NOMO-1 treated with dmso at 0.1 percent for 144 hours (cell line): ENCODE data around the gene APOL4.
"Not testable (repeated sequence)": the region's sequence is repeated elsewhere in the genome, so short reads cannot be mapped to it uniquely, and the experiment has no call there.

ENCODE experiments used
- DNase-seq: peaks from one replicate; lab custom pipeline; 2025; ENCODE audit not compliant: unreplicated experiment; lab: John Stamatoyannopoulos, UW

Gene APOL4, protein sequence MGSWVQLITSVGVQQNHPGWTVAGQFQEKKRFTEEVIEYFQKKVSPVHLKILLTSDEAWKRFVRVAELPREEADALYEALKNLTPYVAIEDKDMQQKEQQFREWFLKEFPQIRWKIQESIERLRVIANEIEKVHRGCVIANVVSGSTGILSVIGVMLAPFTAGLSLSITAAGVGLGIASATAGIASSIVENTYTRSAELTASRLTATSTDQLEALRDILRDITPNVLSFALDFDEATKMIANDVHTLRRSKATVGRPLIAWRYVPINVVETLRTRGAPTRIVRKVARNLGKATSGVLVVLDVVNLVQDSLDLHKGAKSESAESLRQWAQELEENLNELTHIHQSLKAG

DNA sequence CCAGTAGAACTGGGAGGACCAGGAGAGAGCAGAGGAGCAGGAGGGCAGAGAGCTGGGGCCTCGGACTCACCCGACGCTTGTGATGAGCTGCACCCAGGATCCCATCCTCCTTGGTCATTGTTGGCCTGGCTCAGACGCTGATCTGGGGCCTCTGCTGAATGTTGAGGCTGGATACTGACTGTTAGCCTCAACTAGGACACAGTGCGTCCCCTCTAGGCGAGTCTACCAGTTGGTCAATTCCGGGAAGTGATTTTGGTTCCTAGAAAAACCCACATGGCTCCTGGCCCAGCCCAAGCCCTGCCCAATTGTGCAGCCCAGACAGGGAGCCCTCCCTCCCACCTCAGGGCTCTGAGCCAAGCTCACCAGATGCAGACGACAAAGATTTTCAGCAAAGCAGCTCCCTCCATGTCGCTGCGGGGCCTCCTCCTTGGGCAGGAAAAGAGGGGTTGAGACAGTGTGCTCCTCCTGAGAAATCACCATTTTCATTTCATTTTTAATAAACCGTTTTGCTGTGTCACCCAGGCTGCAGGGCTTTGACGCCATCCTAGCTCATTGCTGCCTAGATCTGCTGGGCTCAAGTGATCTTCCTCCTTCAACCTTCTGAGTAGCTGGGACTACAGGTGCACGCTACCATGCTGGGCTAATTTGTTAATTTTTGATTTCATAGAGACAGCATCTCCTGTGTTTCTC, at the start of gene APOL4:
Gene APOL4, minus strand, starts transcription at position 180 of the 690 bp plus-strand sequence. Its CDS starts 75 bp downstream, at position 105.
- no peak for DNase-seq

DNA sequence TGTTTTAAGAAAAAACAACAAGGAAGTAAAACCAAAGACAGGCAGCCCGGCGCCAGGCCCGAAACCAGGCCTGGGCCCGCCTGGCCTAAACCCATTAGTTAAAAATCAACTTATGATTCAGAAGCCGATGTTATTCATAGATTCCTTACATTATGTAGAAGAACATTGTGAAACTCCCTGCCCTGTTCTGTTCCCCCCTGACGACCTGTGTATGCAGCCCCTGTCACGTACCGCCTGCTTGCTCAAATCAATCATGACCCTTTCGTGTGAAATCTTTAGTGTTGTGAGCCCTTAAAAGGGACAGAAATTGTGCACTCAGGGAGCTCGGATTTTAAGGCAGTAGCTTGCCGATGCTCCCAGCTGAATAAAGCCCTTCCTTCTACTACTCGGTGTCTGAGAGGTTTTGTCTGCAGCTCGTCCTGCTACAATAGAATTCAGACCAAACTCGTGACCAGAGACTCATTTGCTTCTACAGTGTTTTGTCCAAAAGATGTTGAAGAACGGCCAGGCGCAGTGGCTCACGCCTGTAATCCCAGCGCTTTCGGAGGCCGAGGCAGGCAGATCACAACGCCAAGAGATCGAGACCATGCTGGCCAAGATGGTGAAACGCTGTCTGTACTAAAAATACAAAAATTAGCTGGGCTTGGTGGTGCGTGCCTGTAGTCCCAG, 48.8 kb upstream of the APOL4 start:
- DNase-seq: not testable (repeated sequence)

DNA sequence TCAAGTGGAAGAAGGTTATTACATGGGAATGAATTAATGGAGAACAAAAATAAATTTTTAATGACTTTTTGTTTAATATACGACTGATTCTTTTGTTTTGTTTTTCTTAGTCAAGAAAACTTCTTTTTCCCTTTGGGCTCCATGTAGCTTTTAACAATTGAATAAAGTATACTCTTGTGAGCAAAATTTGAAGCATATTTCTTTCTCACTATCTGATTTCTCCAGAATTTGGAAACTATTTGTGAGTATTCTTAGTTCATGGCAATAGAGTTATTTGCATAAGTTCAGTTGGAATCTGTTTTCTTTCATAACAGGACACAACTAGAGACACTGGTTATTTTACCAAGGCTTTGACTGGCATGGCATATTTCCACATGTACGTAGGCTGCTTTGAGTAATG, 47.6 kb upstream of the APOL4 start:
- DNase-seq: no peak

DNA sequence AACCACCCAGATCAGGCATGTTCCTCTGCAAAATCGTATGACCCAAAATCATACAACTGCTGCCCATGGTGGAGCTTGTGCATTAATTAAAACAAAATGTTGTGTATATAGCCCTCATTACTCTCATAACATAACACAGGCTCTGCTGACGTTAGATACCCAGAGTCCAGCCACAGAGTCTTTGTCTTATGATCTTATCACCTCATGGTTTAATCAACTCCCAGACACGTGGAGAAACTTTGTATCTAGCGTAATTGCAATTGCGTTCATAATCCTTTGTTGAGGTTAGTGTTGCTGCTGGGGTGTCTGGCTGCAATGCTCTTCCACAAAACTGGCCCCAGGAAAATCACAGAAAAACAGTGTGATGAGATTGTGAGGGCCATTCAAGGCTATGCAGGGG, 46.3 kb upstream of the APOL4 start:
- DNase-seq: no peak

DNA sequence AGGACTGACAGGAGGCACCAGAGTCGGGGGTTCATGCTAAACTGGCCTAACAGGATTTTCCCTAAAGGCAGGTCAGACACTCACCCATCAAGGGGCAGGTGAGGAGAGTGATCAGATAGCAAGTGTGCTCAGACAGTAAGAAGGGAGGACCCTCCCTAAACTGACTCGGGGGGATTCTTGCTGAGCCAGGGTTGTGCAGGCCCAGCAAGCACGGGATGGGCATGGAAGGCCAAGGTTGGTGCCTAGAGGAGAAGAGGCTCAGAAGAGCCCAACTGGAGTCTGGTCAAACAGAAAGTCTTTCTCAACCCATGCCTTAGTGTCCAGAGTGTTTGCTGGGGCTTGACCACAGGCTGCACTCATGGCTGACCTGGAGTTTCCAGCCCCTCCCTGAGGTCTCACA, 45.1 kb upstream of the APOL4 start:
- no peak for DNase-seq

DNA sequence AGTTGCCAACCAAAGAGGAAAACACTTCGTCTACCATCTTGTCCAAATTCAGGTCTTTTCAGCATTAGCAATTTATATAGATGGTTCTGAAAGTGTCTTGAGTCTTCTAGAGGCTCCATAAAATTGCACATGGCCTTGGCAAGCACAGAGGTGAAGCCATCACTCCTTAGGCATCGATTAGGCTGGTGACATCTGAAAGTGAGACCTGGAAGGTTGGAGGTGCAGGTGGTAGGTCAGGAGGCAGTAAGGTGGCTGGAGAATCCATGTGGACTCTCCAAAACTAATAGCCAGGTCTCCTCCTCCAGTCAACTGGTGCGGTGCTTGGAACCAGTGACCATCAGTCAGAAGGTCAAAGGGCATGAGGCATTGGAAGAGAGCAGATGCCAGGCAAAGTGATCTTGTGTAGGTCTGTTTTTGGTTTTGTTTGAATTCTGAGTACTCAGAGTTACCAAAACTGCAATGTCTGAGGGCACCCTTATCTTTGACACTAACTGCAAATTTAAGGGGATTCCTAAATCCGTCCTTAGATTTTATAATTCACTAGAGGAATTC, 44.3 kb upstream of the APOL4 start:
- DNase-seq: no peak

DNA sequence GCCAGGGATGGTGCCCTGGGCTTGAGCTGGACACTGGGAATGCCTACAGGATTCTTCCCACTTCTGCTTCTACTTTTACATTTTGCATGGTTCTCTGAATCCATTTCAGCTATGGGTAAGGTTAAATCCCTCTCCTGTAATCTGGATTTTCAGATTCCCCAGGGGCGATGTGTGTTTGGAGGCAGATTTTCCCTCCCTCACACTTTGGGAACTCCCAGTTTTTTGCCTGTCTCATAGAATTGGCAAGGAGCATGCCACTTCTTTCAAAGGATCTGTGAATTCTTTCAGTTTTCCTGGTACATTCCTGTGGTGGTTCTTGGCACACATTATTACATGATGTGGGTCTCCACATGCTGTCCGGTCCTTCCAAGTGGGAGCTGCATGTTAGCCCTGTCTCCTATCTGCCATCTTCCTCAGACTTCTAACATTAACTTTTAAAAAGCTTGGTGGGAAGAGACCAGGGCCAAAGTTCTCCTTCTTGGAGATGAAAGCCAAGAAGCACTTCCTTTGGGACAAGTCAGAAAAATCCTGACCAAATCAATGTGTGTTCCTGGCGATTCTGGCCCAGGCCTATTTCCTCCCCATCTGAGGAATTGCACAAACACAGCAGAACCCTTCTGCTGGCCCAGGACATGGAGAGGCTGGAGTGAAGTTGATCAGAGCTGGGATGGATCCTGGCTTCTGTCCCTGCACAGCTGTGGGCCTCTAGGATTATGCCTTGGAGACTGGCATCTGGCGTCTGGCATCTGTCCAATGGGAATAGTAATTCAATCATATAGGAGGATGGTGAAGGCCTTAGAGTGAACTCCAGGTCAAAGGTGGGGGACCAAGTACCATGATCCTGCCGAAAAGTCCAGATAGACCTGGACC, 43.1 kb upstream of the APOL4 start:
- DNase-seq: no peak

DNA sequence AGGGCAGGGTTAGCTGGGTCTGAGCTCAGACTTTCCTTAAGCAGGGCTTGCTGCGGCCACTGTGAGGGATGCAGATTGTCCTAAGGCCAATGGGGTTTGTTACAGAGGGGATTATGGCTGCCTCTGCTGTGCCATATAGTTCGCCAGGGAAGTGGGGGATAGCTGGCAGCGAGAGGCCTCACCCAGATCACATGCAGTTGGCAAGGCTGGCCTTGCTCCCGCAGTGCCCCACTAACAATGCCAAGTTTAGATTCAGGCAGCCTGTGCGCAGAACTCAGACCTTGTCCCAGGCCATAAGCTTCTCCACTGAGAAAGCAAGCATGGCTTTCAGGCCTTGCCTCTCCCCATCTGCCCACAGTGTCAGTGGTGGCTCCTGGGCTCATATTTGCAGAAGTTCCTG, 42.4 kb upstream of the APOL4 start:
- DNase-seq: no peak

DNA sequence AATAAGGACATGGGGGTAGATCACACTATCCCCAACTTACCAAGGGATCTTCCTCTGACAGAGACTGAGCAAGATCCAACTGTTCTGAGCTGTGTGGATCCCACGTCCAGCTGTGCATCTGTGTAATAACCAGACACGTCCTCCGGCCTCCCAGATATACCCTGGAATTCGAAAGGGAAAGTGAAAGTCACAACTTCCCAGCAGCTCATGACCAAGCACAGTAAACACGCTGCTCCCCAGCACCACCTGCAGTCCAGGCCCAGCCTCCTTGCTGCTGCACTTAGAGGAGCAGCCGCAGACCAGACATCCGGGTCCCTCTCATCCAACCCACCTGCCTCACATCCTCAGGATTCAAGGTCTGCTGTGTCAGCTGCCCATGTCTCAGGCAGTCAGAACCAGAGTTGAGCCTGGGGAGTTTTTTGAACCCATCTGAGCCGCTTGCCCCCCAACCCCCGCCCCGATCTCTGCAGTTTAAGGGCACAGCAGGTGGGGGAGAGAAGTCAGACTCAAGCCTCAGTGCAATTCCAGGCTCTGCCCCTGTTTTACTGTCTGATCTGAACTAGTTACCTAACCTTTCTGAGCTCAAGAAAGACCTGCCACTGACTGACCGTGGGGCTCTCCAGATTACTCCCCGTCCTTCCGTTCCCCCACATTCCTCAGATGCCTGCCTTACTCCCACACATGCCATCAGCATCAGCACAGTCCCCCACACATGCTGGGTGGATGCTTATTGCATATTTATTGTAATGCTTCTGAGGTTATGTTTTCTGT, 38.0 kb upstream of the APOL4 start, which contains the start of gene APOL2:
Gene APOL2, minus strand, starts transcription at position 127 of the 771 bp plus-strand sequence. CDS start 6,365 bp downstream, outside the sequence.
- DNase-seq: peak; percentile 88

DNA sequence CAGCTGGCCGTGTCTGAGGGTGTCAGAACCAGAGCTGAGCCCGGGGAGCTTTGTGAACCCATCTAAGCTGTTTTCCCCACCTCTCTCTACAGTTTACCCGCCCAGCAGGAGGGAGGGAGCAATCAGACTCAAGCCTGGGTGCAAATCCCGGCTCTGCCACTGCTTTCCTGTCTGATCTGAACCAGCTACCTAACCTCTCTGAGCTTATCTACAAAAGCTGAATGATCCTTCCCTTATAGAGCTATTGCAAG, 37.5 kb upstream of the APOL4 start:
- DNase-seq: no peak

DNA sequence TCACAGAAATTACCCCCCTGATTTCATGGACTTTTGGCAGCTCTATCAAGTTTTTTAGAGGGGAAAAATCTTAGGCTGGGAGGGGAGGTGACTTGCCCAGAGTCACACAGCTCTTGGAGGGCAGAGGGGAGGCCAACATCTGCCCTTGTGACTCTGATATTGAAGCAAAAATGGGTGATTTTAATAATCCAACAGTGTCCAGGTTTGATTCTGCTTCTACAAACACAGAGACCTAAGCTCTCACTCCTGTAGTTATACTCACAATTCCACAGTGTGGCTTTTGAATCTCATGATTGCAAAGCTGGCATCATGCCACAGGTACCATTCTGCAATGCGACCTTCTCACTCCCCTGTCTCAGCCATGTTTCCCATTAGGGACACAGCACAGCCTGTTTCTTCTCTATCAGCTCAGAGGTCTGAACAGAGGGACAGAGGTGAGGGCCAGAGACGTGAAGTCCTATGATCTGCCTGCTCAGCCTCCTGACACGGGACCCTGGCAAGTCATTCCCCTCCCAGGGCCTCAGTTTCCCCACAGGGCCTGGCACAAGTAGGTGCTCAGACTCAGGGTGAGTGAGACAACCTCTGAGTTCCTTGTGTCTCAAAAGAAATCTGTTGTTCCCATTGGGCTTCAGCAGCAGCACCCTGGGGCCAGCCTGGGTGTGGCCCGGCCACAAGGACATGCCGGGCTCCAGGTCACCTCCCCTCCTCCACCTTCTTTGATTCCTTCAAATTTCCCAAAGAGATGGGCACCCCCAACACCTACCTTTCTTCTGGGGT, 37.0 kb upstream of the APOL4 start:
- DNase-seq: no peak

DNA sequence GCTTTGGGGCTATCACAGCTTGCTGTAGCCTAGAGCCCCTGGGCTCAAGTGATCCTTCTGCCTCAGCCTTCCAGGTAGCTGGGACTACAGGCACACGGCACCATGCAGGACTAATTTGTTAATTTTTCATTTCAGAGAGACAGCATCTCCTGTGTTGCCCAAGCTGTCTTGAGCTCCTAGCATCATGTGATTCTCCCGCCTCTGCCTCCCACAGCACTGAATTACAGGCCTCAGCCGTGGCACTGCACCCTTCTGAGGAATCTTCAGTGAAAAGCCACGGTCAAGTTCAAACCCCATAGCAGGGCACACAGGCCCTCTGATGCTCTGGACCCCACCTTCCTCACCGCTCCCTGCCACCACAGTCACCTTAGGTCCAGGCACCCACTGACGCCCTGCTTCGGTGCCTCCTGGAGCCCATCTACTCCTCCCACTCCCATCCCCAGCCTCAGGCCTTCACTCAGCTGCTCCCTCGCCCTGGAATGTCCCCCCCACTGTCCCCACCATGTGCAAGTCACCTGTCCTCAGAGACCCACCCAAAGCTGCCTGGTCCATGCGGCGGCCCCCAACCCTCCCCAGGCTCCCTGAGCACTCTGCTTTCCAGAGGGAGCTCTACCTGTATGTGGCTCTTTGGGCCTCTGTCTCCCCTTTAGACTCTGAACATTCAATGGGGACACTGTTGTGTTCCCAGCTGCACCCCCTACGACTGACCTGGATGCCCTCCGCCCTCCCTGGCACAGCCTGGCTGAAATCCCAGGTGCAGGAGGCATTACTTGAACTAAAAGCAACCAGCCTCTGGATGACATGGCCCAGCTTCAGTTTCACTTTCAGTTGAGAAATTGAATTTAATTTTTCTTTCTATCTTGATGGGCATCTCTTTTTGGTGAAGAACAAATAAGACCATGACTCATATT, 36.1 kb upstream of the APOL4 start:
- DNase-seq: no peak

DNA sequence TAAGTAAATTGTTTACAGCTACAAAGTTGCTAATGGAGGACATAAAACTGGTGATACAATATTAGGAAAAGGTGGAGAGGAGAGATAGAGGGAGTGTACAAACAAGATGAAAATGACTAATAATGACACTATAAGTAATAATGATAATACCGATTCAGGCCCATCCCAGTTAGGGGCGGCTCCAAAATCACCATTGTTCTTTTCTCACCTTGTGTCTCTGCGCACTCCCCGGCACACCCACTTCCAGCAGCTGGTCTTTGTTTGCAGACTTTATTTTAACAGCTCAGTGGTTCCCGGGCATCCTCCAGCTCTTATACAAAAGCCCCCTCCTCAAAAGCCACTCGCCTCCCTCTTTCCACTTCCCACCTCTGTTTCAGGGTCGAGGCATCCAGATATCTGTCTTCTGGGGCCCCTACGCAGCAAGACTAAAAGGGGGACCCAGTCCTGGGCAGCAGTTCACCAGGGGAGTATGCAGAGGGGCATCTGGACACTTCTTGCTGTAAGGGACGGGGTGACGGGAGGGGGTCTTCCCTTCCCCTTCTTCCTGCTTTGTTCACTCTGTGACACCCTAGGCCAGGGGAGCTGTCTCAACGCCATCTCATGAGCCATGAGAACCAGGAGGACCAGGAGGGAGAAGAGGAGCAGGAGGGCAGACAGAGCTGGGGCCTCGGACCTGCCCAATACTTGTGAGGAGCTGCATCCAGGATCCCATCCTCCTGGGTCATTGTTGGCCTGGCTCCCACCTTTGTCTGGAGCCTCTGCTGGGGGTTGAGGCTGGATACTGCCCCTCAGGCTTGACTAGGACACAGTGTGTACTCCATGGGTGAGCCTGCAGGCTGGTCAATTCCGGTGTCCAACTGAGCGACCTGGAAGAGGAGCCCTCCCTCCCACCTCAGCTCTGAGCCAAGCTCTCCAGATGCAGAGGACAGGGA, 35.0 kb upstream of the APOL4 start:
- no peak for DNase-seq

DNA sequence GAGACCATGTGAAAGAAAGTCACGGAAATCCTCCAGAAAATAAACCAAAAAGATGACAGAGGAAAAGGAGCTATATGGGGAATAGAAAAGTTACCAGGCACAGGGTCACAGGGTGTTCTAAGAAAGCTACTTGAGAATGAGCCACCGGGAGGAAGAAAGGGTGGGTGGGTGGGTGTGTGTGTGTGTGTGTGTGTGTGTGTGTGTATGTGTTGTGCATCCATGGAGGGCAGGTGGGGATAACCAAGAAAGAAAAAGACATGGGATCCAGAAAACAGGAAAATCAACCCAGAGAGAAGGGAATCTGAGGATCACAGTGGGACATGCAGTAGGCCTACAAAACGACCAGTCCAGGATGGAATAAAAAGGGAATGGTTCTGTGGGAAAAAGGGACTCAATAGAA, 34.0 kb upstream of the APOL4 start:
- no peak for DNase-seq

DNA sequence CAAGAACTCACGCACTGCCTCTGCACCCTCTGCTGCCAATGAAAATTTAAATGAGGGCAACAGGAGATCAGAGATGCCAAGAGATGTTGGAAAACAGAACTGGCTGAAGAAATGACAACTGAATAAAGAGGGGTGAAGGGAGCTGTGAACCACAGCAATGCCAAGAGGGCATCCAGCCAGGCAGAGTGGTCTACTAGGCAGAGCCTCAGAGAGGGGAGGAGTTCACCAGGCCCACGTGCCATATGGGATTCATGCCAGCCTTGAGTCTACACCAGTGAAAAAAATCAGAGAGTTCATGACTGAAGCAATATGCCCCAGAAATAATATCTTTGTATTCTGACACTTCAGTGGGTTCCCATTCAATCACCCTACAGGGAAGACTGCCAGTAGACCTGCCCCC, 33.3 kb upstream of the APOL4 start:
- no peak for DNase-seq

DNA sequence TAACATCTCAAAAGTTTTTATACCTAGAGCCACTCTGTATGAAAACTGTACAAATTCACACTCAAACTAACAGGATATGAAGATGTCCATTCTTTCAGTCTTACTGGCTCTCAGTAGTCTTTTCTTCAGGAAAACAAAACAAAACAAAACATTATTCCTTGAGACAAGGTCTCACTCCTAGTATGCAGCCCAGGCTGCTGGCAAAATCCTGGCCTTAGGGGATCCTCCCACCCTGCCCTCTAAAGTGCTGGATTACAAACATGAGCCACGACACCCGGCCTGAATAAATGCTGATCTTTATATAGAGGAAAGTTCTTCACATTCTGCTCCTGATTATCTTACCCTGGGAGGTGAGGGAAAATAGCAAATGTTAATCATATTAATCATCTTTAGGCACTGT, 32.6 kb upstream of the APOL4 start:
- no peak for DNase-seq

DNA sequence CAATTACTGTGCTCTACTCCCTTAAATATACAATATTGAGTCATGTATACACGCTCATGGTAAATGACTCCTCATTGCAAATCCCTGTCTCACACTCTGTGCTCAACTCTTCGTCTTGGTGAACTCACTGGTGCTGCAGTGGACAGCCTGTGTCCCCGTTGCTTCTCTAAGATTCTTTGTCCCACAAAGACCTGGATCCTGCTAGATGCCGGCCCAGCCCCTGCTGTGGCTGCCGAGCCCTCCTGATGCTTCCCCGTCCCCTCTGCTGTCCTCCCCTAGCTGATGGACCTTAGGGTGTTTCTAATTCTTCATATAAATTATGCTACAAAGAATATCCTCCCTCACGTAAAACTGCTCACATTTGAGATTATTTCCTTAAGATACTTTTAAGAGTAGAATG, 32.2 kb upstream of the APOL4 start:
- no peak for DNase-seq
